HEK293 (cell line): ENCODE results near the gene TRIM7.

Experiments
- KLF8 ChIP-seq: fragments of 450-650 bp; formaldehyde crosslinking; IDR thresholded peaks from 2 replicates; pipeline ENCODE4 v1.5.1; 2016; ENCODE audit warnings: missing biosample characterization, missing genetic modification characterization
- MEIS1 ChIP-seq: sonication (generic); formaldehyde crosslinking; IDR thresholded peaks from 2 replicates; pipeline ENCODE4 v1.8.1; 2022; ENCODE audit warnings: missing genetic modification reagents, mild to moderate bottlenecking, borderline replicate concordance
- REPIN1 ChIP-seq: fragments of 450-650 bp; formaldehyde crosslinking; IDR thresholded peaks from 2 replicates; pipeline ENCODE4 v1.5.1; 2017; ENCODE audit warnings: missing biosample characterization, missing genetic modification characterization, low read depth
- SALL2 ChIP-seq: fragments of 450-650 bp; formaldehyde crosslinking; IDR thresholded peaks from 2 replicates; pipeline ENCODE4 v1.5.0; 2017; ENCODE audit warnings: missing biosample characterization, mild to moderate bottlenecking, missing genetic modification characterization, borderline replicate concordance
- SCRT1 ChIP-seq: fragments of 450-650 bp; formaldehyde crosslinking; IDR thresholded peaks from 2 replicates; pipeline ENCODE4 v1.5.1; 2016; ENCODE audit warnings: missing biosample characterization, missing genetic modification characterization, borderline replicate concordance
- SP3 ChIP-seq: fragments of 450-650 bp; formaldehyde crosslinking; IDR thresholded peaks from 2 replicates; pipeline ENCODE4 v1.5.1; 2016; ENCODE audit warnings: missing biosample characterization, missing genetic modification characterization
- WT1 ChIP-seq: fragments of 450-650 bp; formaldehyde crosslinking; IDR thresholded peaks from 2 replicates; pipeline ENCODE4 v1.5.1; 2016; ENCODE audit warnings: missing biosample characterization, missing genetic modification characterization
- ZFHX2 ChIP-seq: fragments of 450-650 bp; formaldehyde crosslinking; conservative IDR thresholded peaks from 2 replicates; pipeline ENCODE4 v1.5.1; 2016; ENCODE audit warnings: missing biosample characterization, missing genetic modification characterization
- ZFP37 ChIP-seq: fragments of 450-650 bp; formaldehyde crosslinking; IDR thresholded peaks from 2 replicates; pipeline ENCODE4 v1.5.1; 2016; ENCODE audit warnings: missing biosample characterization, missing genetic modification characterization
- ZNF140 ChIP-seq: fragments of 450-650 bp; formaldehyde crosslinking; IDR thresholded peaks from 2 replicates; pipeline ENCODE4 v1.5.1; 2016; ENCODE audit warnings: missing biosample characterization, missing genetic modification characterization
- ZNF248 ChIP-seq: fragments of 450-650 bp; formaldehyde crosslinking; IDR thresholded peaks from 2 replicates; pipeline ENCODE4 v1.5.1; 2017; ENCODE audit warnings: missing biosample characterization, missing genetic modification characterization
- ZNF366 ChIP-seq: fragments of 450-650 bp; formaldehyde crosslinking; conservative IDR thresholded peaks from 2 replicates; pipeline ENCODE4 v1.5.1; 2016; ENCODE audit warnings: missing biosample characterization, missing genetic modification characterization
- ZNF426 ChIP-seq: fragments of 450-650 bp; formaldehyde crosslinking; IDR thresholded peaks from 2 replicates; pipeline ENCODE4 v1.5.1; 2017; ENCODE audit warnings: missing biosample characterization, missing genetic modification characterization, mild to moderate bottlenecking, inconsistent platforms, moderate library complexity
- ZNF548 ChIP-seq: fragments of 450-650 bp; formaldehyde crosslinking; IDR thresholded peaks from 2 replicates; pipeline ENCODE4 v1.5.1; 2016; ENCODE audit warnings: missing biosample characterization, missing genetic modification characterization
- ZNF585B ChIP-seq: fragments of 450-650 bp; formaldehyde crosslinking; IDR thresholded peaks from 2 replicates; pipeline ENCODE4 v1.5.1; 2016; ENCODE audit warnings: missing biosample characterization, missing genetic modification characterization
- ZNF600 ChIP-seq: fragments of 450-650 bp; formaldehyde crosslinking; IDR thresholded peaks from 2 replicates; pipeline ENCODE4 v1.5.1; 2016; ENCODE audit warnings: missing biosample characterization, missing genetic modification characterization
- ZNF626 ChIP-seq: fragments of 450-650 bp; sonication (Bioruptor Pico); formaldehyde crosslinking; IDR thresholded peaks from 2 replicates; pipeline ENCODE4 v1.5.1; 2018; ENCODE audit warnings: missing biosample characterization, missing genetic modification characterization, inconsistent platforms
- ZNF677 ChIP-seq: fragments of 450-650 bp; IDR thresholded peaks from 2 replicates; pipeline ENCODE4 v1.5.0; 2018; ENCODE audit warnings: missing biosample characterization, mild to moderate bottlenecking, missing genetic modification characterization, moderate library complexity
- ZNF707 ChIP-seq: fragments of 450-650 bp; formaldehyde crosslinking; IDR thresholded peaks from 2 replicates; pipeline ENCODE4 v1.5.1; 2016; ENCODE audit warnings: missing biosample characterization, missing genetic modification characterization
- ZNF777 ChIP-seq: fragments of 450-650 bp; formaldehyde crosslinking; IDR thresholded peaks from 2 replicates; pipeline ENCODE4 v1.5.1; 2017; ENCODE audit warnings: missing biosample characterization, missing genetic modification characterization, borderline replicate concordance
- ZNF837 ChIP-seq: fragments of 450-650 bp; formaldehyde crosslinking; IDR thresholded peaks from 2 replicates; pipeline ENCODE4 v1.5.1; 2016; ENCODE audit warnings: missing biosample characterization, missing genetic modification characterization
- TF ChIP-seq, protein P1 (sequence below): fragments of 450-650 bp; formaldehyde crosslinking; IDR thresholded peaks from 2 replicates; pipeline ENCODE4 v1.5.1; 2016; ENCODE audit warnings: missing biosample characterization, missing genetic modification characterization
- TF ChIP-seq, protein P2 (sequence below): fragments of 450-650 bp; formaldehyde crosslinking; IDR thresholded peaks from 2 replicates; pipeline ENCODE4 v1.5.1; 2016; ENCODE audit warnings: missing biosample characterization, missing genetic modification characterization, low read depth
- TF ChIP-seq, protein P3 (sequence below): fragments of 450-650 bp; formaldehyde crosslinking; IDR thresholded peaks from 2 replicates; pipeline ENCODE4 v1.5.1; 2016; ENCODE audit warnings: missing biosample characterization, missing genetic modification characterization, borderline replicate concordance
- TF ChIP-seq, protein P4 (sequence below): fragments of 450-650 bp; formaldehyde crosslinking; IDR thresholded peaks from 2 replicates; pipeline ENCODE4; 2016; ENCODE audit warnings: missing biosample characterization, missing genetic modification characterization
- TF ChIP-seq, protein P5 (sequence below): fragments of 450-650 bp; formaldehyde crosslinking; IDR thresholded peaks from 2 replicates; pipeline ENCODE4 v1.5.1; 2016; ENCODE audit warnings: missing biosample characterization, missing genetic modification characterization
- TF ChIP-seq, protein P6 (sequence below): fragments of 450-650 bp; formaldehyde crosslinking; IDR thresholded peaks from 2 replicates; pipeline ENCODE4 v1.5.1; 2016; ENCODE audit warnings: missing biosample characterization, missing genetic modification characterization

TRIM7 gene

DNA sequence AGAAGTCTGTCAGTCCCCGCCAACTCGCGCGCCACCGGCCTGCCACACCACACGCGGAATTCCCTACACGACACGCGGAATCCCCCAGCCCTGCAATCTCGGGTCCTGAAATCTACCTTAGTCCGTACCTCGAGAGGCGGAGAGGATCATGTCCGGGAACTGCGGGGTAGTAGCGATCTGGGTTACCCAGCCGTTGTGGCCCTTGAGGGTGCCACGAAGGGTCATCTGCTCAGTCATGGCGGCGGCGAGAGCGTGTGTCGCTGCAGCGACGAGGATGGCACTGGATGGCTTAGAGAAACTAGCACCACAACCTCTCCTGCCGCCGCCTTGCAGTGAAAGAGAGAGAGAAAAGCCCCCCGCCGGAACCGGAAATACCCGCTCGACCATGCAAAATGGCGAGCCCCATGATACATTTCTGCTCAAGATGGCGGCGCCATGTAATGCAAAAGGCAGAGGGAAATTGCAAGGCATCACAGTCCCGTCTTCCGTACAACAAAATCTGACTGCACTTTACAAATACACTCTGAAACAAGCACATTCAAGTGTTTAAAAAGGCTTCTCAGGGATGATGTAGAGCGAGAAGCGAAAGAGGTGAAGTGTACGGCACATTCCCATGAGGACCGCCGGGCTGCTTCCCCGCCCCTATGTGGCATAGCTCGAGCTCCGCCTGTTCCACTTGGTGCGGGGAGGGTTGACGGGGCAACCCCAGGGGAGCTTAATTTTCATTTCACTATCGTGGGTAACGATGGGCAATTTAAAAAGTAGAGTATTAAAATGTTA, 38.8 kb upstream of the TRIM7 start, which contains the start of gene RACK1 (continued):
- TF ChIP-seq, protein P1, sequence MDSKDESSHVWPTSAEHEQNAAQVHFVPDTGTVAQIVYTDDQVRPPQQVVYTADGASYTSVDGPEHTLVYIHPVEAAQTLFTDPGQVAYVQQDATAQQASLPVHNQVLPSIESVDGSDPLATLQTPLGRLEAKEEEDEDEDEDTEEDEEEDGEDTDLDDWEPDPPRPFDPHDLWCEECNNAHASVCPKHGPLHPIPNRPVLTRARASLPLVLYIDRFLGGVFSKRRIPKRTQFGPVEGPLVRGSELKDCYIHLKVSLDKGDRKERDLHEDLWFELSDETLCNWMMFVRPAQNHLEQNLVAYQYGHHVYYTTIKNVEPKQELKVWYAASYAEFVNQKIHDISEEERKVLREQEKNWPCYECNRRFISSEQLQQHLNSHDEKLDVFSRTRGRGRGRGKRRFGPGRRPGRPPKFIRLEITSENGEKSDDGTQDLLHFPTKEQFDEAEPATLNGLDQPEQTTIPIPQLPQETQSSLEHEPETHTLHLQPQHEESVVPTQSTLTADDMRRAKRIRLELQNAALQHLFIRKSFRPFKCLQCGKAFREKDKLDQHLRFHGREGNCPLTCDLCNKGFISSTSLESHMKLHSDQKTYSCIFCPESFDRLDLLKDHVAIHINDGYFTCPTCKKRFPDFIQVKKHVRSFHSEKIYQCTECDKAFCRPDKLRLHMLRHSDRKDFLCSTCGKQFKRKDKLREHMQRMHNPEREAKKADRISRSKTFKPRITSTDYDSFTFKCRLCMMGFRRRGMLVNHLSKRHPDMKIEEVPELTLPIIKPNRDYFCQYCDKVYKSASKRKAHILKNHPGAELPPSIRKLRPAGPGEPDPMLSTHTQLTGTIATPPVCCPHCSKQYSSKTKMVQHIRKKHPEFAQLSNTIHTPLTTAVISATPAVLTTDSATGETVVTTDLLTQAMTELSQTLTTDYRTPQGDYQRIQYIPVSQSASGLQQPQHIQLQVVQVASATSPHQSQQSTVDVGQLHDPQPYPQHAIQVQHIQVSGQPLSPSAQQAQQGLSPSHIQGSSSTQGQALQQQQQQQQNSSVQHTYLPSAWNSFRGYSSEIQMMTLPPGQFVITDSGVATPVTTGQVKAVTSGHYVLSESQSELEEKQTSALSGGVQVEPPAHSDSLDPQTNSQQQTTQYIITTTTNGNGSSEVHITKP (tag by site-specific recombination) = no peak
- TF ChIP-seq SCRT1 (tag by site-specific recombination) (0 out of 2 replicates have a peak, but pooled peaks have one; percentile 9), ZNF600 (tag by site-specific recombination) (no peak; the same call in 1 of the 2 replicates), KLF8 (tag by site-specific recombination) (peak; percentile 35; the same call in 1 of the 2 replicates), ZNF777 (tag by site-specific recombination) (no peak), SP3 (tag by site-specific recombination) (peak; percentile 83), REPIN1 (tag by site-specific recombination) (peak; percentile 14; the same call in 1 of the 2 replicates), ZNF248 (tag by site-specific recombination) (no peak), SALL2 (no peak), ZNF426 (no peak), ZNF548 (tag by site-specific recombination) (0 out of 2 replicates have a peak, but pooled peaks have one; percentile 48), MEIS1 (CRISPR knock-in tag) (no peak), WT1 (tag by site-specific recombination) (peak; percentile 52; the same call in 1 of the 2 replicates), ZNF677 (tag by site-specific recombination) (no peak), ZNF707 (peak; percentile 29; the same call in 1 of the 2 replicates), ZNF626 (tag by site-specific recombination) (no peak), ZFP37 (tag by site-specific recombination) (peak; percentile 93), ZNF140 (tag by site-specific recombination) (no peak), ZFHX2 (no peak), ZNF585B (no peak), ZNF366 (tag by site-specific recombination) (peak; percentile 46), ZNF837 (0 out of 2 replicates have a peak, but pooled peaks have one; percentile 27)
- TF ChIP-seq, protein P2, sequence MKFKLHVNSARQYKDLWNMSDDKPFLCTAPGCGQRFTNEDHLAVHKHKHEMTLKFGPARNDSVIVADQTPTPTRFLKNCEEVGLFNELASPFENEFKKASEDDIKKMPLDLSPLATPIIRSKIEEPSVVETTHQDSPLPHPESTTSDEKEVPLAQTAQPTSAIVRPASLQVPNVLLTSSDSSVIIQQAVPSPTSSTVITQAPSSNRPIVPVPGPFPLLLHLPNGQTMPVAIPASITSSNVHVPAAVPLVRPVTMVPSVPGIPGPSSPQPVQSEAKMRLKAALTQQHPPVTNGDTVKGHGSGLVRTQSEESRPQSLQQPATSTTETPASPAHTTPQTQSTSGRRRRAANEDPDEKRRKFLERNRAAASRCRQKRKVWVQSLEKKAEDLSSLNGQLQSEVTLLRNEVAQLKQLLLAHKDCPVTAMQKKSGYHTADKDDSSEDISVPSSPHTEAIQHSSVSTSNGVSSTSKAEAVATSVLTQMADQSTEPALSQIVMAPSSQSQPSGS (tag by site-specific recombination) = no peak
- TF ChIP-seq, protein P3, sequence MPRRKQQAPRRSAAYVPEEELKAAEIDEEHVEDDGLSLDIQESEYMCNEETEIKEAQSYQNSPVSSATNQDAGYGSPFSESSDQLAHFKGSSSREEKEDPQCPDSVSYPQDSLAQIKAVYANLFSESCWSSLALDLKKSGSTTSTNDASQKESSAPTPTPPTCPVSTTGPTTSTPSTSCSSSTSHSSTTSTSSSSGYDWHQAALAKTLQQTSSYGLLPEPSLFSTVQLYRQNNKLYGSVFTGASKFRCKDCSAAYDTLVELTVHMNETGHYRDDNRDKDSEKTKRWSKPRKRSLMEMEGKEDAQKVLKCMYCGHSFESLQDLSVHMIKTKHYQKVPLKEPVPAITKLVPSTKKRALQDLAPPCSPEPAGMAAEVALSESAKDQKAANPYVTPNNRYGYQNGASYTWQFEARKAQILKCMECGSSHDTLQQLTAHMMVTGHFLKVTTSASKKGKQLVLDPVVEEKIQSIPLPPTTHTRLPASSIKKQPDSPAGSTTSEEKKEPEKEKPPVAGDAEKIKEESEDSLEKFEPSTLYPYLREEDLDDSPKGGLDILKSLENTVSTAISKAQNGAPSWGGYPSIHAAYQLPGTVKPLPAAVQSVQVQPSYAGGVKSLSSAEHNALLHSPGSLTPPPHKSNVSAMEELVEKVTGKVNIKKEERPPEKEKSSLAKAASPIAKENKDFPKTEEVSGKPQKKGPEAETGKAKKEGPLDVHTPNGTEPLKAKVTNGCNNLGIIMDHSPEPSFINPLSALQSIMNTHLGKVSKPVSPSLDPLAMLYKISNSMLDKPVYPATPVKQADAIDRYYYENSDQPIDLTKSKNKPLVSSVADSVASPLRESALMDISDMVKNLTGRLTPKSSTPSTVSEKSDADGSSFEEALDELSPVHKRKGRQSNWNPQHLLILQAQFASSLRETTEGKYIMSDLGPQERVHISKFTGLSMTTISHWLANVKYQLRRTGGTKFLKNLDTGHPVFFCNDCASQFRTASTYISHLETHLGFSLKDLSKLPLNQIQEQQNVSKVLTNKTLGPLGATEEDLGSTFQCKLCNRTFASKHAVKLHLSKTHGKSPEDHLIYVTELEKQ = peak; percentile 26; the same call in 1 of the 2 replicates
- TF ChIP-seq, protein P4, sequence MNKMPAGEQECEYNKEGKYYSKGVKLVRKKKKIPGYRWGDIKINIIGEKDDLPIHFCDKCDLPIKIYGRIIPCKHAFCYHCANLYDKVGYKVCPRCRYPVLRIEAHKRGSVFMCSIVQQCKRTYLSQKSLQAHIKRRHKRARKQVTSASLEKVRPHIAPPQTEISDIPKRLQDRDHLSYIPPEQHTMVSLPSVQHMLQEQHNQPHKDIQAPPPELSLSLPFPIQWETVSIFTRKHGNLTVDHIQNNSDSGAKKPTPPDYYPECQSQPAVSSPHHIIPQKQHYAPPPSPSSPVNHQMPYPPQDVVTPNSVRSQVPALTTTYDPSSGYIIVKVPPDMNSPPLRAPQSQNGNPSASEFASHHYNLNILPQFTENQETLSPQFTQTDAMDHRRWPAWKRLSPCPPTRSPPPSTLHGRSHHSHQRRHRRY (tag by site-specific recombination) = no peak
- TF ChIP-seq, protein P5, sequence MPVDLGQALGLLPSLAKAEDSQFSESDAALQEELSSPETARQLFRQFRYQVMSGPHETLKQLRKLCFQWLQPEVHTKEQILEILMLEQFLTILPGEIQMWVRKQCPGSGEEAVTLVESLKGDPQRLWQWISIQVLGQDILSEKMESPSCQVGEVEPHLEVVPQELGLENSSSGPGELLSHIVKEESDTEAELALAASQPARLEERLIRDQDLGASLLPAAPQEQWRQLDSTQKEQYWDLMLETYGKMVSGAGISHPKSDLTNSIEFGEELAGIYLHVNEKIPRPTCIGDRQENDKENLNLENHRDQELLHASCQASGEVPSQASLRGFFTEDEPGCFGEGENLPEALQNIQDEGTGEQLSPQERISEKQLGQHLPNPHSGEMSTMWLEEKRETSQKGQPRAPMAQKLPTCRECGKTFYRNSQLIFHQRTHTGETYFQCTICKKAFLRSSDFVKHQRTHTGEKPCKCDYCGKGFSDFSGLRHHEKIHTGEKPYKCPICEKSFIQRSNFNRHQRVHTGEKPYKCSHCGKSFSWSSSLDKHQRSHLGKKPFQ (tag by site-specific recombination) = no peak
- TF ChIP-seq, protein P6, sequence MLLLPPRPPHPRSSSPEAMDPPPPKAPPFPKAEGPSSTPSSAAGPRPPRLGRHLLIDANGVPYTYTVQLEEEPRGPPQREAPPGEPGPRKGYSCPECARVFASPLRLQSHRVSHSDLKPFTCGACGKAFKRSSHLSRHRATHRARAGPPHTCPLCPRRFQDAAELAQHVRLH (tag by site-specific recombination) = peak; percentile 92
